ENCODE data around the gene JMJD6.
"Not testable (repeated sequence)": the region's sequence is repeated elsewhere in the genome, so short reads cannot be mapped to it uniquely, and the experiment has no call there.

Gene JMJD6

DNA sequence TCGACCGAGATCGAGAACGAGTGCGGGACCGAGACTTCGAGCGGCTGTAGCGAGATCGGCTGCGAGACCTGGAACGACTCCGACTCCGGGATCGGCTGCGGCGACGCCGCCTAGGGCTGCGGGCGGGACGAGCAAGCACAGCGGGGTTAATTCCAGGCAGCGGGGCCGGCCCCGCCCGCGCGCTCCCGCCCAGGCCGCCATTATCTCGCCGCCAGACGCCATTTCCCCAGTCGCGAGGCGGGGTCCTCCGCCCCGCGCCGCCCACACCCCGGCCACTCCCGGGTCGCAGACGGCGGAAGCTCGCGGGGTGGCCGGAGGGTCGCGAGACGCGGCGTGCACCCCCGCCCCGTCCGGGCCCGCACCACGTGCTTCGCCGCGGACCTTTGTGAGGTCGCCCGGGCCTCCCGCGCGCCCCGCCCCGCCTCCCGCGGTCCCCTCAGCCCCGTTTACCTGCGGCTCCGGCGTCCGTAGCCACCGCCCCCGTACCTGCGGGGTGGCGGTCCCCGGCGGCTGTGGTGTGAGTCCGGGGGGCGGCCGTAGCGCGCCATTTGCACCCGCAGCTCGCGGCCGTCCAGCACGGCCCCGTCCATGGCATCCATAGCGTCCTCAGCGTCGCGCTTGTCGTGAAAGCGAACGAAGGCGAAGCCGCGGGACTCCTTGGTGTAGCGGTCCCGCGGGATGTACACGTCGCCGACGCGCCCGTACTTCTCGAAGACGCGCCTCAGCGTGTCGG is 10.1 kb upstream of the JMJD6 start:
- peak in 1 of 2 experiments; percentile 48 for DNase-seq

DNA sequence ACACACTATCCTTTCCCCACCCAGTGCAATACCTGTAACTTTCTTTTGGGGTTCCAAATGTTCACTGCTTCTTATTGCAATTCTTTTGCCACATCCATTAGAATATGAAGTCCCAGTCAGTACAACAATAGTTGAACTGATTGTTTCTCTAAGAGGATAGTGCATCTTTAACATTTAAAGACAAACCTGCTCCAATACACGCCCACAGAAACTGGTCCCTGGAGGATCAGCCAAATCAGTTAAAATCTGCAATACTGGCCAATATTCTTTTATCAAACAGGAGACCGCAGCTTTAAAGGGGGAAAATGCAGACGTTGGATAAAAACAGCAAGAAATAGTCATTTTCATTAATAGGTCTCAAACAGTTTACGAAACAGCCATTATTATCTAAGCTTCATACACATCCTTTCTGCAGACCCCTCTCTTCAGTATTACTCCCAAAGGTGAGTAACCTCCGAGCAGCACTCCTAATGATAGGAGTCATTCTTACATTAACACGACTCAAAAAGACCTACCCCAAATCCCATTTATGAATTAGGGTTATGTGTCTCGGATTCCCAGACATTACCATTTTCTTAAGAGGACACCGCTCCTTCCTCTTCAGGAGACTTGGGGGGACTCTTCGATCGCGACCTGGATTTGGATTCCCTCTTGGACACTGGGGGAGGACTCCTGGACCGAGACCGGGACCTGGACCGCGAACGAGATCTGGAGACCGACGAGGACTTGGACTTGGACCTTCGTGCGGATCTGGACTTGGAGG is 9.4 kb upstream of the JMJD6 start:
- DNase-seq = no peak

DNA sequence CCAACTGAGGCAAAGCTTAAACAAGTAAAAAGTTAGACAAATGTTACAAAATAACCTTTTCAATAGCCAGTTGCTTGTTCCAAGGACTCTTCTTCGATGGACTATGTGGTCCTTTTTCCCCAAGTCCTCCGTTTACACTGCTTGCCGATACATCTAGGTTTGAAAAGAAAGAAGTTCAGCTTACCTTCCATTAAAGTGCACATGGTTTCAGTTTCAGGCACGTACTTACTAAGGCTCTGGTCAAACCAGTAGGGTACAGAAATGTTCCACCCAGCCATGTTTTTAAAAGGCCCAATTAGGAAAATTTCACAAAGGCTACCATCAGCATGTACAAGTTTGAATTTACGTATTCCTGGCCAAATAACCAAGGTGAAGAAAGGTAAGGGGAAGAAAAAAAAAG is 8.6 kb upstream of the JMJD6 start:
- DNase-seq = peak in 1 of 2 experiments; percentile 24

DNA sequence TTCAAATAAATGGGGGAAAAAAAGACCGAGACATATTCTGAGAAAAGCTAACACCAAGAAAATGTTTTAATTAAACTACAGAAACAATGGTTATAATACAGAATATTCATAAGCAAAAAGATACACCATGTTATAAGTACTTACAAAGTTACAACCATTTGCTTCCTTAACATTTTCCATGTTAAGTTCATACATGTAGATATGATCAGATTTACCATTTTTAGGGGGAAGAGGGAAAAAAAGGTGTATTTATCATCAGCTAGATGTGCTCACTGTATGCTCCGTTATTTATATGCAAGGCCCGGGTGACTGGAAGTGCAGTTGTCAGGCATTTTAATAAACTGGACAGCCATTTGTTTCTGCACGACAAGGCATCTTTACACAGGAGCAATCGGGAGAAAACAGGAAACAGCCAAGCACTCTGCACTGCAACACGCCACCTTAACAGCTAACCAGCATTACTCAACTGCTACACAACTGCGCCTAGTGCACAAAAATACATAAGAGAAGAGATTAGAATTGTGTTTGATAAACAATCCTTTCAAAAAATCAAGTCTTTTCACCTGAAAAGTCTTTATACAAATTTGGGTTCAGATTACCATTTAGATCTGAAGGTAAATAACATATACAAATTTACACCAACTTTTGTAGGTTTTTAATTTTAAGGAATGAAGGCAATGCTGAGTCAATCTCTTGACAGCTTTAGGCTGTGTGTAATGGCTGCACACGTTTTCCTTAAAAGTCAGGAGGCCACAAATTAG is 7.9 kb upstream of the JMJD6 start:
- DNase-seq = no peak

DNA sequence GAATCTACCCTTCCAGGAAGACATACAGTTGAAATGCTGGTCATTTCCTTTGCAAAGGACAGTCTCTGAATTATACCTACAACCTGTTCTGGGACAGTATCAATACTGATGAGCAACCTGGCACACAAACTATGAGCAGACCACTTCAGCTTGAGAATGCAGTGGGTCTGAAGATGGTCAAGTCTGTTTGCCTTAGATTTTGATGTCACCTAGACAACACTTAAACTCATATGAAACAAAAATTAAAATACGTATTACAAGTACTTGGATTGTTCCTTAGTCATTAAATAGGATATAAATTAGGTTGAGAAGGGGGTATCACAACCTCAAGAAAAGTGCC is 7.2 kb upstream of the JMJD6 start:
- no peak for DNase-seq

DNA sequence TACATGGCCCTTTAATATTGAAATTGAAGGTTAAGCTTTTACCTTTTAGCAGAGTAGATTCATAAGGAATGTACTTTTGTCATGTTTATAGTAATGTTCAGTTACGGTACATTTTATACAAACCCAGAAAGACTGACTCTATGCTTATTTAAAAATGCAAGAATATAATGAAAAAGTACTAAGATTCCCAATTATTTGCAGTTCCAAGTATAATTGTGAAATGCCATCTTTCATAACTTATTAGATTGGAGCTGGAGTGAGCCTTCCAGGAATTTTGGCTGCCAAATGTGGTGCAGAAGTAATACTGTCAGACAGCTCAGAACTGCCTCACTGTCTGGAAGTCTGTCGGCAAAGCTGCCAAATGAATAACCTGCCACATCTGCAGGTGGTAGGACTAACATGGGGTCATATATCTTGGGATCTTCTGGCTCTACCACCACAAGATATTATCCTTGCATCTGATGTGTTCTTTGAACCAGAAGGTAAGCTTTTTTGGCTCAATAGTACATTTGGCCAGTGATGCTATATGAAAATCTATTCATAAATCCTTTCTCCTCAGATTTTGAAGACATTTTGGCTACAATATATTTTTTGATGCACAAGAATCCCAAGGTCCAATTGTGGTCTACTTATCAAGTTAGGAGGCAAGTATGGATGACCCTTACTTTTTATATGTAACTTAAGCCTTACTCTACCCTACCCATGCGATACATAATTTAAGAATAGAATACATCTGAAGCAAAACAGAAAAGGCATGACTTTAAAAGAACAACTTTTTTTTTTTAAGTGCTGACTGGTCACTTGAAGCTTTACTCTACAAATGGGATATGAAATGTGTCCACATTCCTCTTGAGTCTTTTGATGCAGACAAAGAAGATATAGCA is 6.6 kb upstream of the JMJD6 start:
- DNase-seq = no peak

DNA sequence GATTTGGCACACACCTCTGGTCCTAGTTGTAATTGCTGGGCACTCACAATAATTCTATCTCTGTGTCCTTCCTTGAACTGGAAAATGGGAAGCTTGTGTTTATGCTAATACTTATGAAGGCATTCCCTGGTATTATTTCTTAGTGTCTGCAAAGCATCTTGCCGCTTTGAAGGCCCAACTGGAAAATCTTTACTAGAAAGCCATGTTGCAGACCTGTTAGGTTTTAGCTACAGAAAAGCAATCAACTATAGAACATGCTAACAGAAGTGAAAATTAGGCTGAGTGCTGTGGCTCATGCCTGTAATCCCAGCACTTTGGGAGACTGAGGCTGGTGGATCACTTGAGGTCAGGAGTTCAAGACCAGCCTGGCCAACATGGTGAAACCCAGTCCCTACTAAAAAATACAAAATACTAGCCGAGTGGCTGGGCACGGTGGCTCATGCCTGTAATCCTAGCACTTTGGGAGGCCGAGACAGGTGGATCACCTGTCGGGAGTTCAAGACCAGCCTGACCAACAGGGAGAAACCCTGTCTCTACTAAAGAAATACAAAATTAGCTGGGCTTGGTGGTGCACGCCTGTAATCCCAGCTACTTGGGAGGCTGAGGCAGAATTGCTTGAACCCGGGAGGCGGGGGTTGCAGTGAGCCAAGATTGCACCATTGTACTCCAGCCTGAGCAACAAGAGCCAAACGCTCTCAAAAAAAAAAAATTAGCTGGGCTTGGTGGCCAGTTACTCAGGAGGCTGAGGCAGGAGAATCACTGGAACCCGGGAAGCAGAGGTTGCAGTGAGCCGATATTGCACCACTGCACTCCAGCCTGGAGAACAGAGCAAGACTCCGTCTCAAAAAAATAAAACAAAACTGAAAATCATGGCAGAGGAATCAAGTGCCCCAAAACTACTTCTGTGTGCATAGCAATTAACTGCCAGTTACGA is 5.7 kb upstream of the JMJD6 start:
- not testable (repeated sequence) for DNase-seq

DNA sequence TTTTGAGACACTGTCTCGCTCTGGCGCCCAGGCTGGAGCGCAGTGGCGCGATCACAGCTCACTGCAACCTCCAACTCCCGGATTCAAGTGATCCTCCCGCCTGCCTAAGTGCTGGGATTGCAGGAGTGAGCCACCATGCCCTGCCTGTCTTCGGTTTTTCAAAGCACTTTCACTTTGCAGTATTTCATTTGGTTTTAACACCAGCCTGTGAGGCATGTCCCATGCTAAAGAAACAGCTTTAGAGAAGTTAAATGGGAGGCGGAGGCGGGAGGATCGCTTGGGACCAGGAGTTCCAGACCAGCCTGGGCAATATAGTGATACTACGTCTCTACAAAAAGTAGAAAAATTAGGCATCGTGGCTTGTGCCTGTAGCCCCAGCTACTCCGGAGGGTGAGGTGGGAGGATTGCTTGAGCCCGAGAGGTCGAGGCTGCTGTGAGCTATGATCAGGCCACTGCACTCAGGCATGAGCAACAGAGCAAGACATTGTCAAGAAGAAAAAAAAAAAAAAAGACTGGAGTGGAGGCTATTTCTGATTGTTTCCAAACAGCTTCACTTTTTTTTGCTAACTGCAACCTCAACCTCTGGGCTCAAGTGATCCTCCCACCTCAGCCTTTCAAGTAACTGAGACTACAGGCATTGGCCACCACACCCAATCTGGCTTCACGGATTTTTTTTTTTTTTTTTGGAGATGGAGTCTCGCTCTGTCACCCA is 1.5 kb upstream of the JMJD6 start:
- no peak for DNase-seq

DNA sequence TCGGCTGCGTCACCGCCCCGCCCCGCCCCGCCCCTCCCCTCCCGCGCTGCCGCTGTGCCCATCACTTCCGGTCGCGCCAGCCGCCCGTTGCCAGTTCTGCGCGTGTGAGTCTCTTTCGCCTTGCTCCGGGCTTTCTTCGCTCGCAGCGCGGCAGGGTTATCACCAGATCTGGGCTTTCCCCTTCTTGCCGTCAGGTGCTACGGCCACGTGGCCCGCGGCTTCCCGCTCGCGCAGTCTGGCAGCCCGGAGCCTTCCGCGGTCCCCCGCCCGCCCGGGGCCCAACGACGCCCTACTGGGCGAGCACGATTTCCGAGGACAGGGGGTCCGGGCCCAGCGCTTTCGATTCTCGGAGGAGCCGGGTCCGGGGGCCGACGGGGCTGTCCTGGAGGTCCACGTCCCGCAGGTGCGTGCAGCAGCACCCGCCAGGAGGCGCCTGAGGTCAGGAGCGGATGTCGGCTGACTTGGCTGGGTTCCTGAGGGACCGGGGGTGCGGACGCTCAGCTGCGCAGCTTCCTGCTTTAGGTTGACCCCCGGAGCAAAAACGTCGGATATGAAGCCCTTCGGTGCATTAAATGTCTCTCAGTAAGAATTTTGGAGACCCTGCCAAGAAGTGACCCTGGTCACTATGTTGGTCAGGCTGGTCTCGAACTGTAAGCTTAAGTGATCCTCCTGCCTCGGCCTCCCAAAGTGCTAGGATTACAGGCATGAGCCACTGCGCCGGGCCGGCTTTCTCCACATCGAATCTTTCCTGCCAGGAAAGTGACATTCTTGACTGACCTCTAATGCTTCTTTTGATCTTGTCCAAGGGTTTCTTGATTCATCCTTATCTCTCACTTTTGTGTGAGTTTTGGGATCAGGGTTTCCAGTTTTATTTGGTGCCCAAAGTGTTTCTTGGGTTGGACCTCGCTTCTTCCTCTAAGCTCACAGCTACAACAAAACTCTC is 641 bp upstream of the JMJD6 start, which contains the start of gene METTL23:
Gene METTL23, plus strand, starts transcription at position 64 of the 943 bp plus-strand sequence. CDS start 2,872 bp downstream, outside the sequence.
- DNase-seq = peak; percentile 69 to 81

DNA sequence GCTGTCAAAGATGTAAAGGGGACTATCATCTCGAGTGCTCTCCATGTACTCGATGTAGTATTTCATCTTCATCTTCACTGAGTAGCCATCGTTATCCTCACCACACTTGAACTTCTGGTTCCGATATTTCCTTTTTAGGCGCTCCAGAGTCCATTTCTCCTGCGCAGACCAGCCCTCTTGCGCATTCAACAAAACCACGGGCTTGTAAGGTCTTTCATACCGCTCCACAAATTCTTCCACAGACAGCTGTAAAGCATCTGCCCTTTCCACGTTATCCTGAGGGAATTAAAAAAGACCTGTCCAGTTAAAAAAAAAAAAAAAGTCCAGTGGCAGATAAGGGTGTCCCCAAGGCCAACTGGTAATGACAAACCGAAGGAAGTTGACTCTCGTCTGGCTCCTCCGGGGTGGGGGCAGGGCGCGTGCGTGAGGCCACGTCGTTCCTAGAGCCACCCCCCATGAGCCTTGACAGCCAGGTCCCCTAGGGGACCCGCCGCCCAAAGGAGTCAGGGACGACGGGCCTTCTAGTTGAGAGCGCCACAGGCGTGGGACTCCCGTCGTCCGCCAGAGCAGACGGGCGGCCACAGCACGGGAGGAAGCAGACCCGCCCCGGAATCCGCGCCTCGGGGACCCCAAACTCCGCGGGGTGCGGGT is 701 bp downstream of the JMJD6 start:
- DNase-seq = peak; percentile 49 to 75

DNA sequence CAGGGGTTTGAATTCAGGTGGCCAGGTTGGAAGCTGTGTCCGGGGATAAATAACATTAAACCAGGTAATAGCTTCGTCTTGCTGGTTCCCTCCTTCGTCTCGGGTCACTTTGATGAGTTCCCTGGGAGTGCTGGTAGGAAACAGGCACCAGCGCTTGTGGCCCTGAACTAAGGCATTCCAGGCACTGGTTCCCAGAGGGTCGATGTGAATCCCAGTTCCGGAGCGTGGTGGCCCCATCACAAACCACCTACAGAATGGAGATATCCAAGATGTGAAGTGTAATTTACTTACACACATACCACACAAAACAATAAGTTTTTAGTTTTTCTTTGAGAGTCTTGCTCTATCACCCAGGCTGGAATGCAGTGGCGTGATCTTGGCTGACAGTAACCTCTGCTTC is 2.6 kb downstream of the JMJD6 start:
- DNase-seq = no peak

DNA sequence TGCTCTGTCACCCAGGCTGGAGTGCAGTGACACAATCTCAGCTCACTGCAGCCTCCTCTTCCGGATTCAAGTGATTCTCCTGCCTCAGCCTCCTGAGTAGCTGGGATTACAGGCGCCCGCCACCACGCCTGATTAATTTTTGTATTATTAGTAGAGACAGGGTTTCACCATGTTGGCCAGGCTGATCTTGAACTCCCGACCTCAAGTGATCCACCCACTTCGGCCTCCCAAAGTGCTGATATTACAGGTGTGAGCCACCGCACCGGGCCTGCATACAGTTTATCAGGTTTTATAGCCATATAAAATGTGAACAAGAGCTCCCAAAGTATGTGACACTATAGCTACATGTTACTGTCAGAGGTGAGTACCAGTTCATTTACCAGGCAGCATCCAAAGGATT is 3.4 kb downstream of the JMJD6 start:
- DNase-seq = not testable (repeated sequence)

DNA sequence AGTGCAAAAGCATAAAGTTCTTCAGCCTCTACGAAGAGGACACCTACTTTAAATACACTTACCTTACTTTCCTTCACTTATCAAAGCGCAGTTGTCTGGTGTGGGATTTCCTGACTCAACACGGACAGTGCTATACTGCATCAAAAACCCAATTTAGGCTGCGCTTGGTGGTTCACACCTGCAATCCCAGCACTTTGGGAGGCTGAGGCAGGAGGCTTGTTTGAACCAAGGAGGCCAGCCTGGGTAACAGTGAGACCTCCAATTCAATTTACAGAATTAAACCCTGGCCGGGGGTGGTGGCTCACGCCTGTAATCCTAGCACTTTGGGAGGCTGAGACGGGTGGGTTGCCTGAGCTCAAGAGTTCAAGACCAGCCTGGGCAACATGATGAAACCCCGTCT is 4.1 kb downstream of the JMJD6 start:
- no peak for DNase-seq

DNA sequence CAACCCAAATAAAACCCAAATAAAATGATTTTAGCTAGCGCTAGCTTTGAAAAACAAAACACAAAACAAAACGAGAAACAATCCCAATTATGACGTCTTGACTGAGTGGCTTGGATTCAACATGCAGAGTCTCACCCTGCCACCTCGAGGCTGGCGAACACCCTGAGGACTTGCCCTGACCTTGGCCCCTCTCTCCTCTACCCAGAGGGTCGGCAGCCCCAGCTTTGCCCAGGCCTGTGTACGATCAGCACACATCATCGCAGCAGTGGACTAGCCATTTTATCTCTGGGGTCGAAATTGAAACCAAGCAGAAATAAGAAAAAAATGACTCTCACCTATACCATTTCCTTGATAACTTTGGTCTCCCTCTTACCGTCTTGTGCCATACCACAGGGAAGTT is 4.9 kb downstream of the JMJD6 start:
- DNase-seq = no peak

DNA sequence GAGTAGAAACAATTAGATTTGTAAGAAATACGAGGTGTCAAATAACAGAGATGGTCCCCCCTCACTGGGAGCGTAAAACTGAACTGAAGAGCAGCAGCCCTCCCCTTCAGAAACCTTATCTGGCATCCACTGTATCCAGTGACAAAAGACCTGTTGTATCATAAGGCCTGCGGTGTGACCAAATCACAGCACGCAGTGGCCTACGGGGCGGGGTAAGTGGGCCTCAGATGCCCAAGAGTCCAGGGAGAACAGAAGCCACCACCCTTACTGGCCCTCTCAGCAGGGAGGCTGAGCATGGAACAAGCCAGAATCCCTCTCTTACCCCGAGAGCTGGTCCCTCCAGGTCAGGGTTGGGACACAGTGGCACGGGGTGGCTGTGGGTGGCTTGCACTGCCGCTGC is 5.5 kb downstream of the JMJD6 start:
- no peak for DNase-seq

DNA sequence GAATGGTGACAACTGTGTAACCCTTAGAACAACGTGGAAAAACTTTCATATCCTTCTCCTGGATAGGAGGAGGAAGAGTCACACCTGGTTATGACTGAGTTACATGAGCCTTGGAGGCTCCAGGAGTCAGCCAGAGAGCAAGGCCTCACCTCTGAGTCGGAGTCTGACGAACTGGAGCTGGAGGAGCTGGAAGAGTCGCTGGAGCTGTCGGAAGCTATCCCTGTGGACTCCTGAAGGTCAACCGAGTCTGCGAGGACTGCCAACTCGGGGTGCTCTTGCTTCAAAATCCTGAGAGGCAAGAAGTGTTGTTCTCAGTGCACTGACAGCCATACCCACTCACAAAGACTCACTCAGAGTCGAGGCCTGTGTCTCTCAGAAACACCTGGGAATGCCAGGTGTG is 6.2 kb downstream of the JMJD6 start:
- DNase-seq = no peak

DNA sequence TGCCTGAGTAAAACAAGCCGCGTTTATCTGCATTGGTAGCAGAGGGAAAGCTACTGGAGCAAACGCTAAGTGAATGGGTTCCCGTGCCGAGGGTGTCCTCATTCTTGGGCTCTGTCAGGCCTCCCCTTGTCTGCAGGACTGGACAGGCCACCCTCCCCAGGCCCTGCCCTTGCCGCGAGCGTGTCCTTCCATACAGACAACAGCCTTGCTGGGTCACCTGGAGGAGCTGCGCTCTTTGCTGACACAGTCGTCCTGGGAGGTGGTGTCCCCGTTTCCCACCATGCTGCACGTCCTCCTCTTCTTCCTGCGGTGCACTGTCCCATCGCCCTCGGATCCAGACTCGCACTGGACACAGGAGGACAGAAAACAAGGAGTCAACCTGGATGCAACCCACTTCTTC is 7.9 kb downstream of the JMJD6 start:
- no peak for DNase-seq

DNA sequence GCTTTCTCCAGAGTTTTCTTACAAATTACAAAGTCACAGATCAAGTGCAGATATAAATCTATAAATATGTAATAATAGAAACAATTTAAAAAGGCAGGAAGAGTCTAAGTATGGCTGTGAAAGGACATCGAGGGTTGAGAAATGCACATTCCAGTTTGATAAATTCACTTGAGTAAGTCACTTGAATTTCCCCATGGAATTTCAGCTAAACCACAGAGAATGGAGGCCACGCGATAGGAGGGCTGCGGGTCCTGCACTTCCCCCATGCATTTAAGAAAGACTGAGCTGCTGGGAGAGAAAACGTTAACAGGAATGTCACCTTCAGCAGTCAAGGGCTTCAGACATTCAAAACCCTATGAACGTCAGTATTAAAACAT is 9.6 kb downstream of the JMJD6 start:
- no peak for DNase-seq

DNA sequence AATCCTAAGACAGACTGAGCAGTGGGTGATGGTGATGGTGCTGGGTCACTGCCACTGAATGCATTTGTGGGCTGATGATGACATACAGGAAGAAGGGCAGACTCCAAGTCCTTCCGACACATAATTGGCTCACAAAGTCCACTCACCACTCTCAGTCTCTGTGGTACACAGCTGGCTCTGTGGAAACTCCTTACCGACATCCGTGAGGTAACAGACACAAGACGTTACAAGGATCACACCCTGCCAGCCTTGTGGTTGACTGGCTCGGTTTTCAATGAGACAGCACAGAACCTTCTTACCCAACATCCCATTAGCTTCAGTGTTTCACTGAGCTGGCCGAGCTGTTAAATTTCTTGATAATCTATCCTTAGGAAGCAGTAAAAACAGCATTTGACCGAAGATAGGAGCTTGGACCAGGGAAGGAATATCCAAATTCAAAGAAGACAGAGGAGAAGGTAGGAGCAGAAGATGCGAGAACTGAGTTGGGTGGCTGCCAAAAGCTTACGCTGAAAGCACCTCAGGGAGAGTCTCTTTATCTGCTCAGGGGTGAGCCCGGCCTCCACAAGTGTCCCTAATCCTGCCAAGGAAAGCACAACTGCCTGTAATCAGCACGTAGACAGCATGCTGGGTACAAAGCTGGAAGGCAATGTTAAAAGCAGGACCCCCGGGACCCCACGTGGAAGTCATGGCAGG is 10.1 kb downstream of the JMJD6 start:
- no peak for DNase-seq

All from NCI-H526 (cell line).